Measurements from ENCODE around the gene PRPF31.
"Not testable (repeated sequence)": the region's sequence is repeated elsewhere in the genome, so short reads cannot be mapped to it uniquely, and the experiment has no call there.

- not testable (repeated sequence) for TF ChIP-seq ZNF274 (IDR thresholded peaks at IDR 0.05; ENCODE audit: low read depth, low read length); SUZ12 (IDR thresholded peaks at IDR 0.05; ENCODE audit: extremely low read depth, insufficient read depth, insufficient read length)
Measured at GRCh38 chr19:54171736-54172431, 56.3 kb downstream of the PRPF31 start.
